HG02623 (cell line): Measurements from ENCODE around the gene KIRREL3.

ENCODE experiments used
- ATAC-seq: cut with Tn5 transposase; IDR thresholded peaks from one replicate; pipeline ENCODE4 v1.9.1; 2021; ENCODE audit warnings: moderate library complexity; ENCODE audit not compliant: unreplicated experiment

The KIRREL3 gene

GRCh38 chr11:127000291-127000968, at the start of gene KIRREL3:
TSS of gene KIRREL3 (minus strand) at chr11:127000770.
- ATAC-seq: no peak

GRCh38 chr11:127050186-127050585, 49.6 kb upstream of the KIRREL3 start:
- ATAC-seq: no peak

- no peak for ATAC-seq
Observed at GRCh38 chr11:127049486-127049885, 48.9 kb upstream of the KIRREL3 start.

GRCh38 chr11:127044535-127044934, 44.0 kb upstream of the KIRREL3 start:
- no peak for ATAC-seq

- ATAC-seq: no peak
Observed at GRCh38 chr11:127042445-127042844, 41.9 kb upstream of the KIRREL3 start.

GRCh38 chr11:127039591-127039990, 39.0 kb upstream of the KIRREL3 start:
- no peak for ATAC-seq

GRCh38 chr11:127037596-127037995, 37.0 kb upstream of the KIRREL3 start:
- ATAC-seq: no peak

GRCh38 chr11:127037001-127037400, 36.4 kb upstream of the KIRREL3 start:
- no peak for ATAC-seq

GRCh38 chr11:127035824-127036223, 35.3 kb upstream of the KIRREL3 start:
- no peak for ATAC-seq

- ATAC-seq: no peak
Observed at GRCh38 chr11:127034973-127035372, 34.4 kb upstream of the KIRREL3 start.

- ATAC-seq: no peak
Observed at GRCh38 chr11:127028648-127029047, 28.1 kb upstream of the KIRREL3 start.

- ATAC-seq: no peak
Observed at GRCh38 chr11:127027789-127028188, 27.2 kb upstream of the KIRREL3 start.

- ATAC-seq: no peak
Observed at GRCh38 chr11:127027000-127027399, 26.4 kb upstream of the KIRREL3 start.

GRCh38 chr11:127023991-127024390, 23.4 kb upstream of the KIRREL3 start:
- no peak for ATAC-seq

GRCh38 chr11:127018683-127019279, 18.2 kb upstream of the KIRREL3 start:
- ATAC-seq: no peak

- no peak for ATAC-seq
Observed at GRCh38 chr11:127017482-127017881, 16.9 kb upstream of the KIRREL3 start.

GRCh38 chr11:127013550-127013949, 13.0 kb upstream of the KIRREL3 start:
- no peak for ATAC-seq

- no peak for ATAC-seq
Observed at GRCh38 chr11:127006311-127006710, 5.7 kb upstream of the KIRREL3 start.

- no peak for ATAC-seq
Observed at GRCh38 chr11:127003260-127003981, 2.9 kb upstream of the KIRREL3 start.

- no peak for ATAC-seq
Observed at GRCh38 chr11:127002669-127003259, 2.2 kb upstream of the KIRREL3 start.

GRCh38 chr11:127000981-127001380, 411 bp upstream of the KIRREL3 start:
- no peak for ATAC-seq

GRCh38 chr11:126999366-126999765, 1.2 kb downstream of the KIRREL3 start:
- no peak for ATAC-seq
